Cardiac muscle cell (in vitro differentiated cells and primary cell): ENCODE measurements around the gene U2SURP. TPM values are rescaled to one million over a fixed set of nuclear protein-coding genes. Genes with fewer than 3 reads are reported as not detected.

Source experiments
- DNase-seq, 2 donors: peaks; one replicate each; pipeline versions ENCODE4 v3.0.0 to v3.0.0-alpha.2; 2010 to 2017; ENCODE audit warnings: low read depth in 1 of 2, low spot score in 1 of 2
- H3K27ac ChIP-seq: fragments of 200-600 bp; sonication (generic); 2 replicates; pipeline ENCODE4 v1.5.1; 2016
- H3K27me3 ChIP-seq: fragments of 200-600 bp; sonication (generic); 2 replicates; pipeline ENCODE4 v1.6.0; 2016; ENCODE audit warnings: control low read depth
- H3K36me3 ChIP-seq: fragments of 200-600 bp; sonication (generic); 2 replicates; pipeline ENCODE4 v1.5.1; 2016; ENCODE audit warnings: control low read depth
- H3K4me1 ChIP-seq: fragments of 200-600 bp; sonication (generic); 2 replicates; pipeline ENCODE4 v1.8.1; 2017; ENCODE audit warnings: low read depth, mild to moderate bottlenecking, mixed run types
- H3K4me3 ChIP-seq: fragments of 200-600 bp; sonication (generic); 2 replicates; pipeline ENCODE4 v1.5.1; 2016; ENCODE audit warnings: mild to moderate bottlenecking
- H3K9me3 ChIP-seq: fragments of 200-600 bp; sonication (generic); 2 replicates; pipeline ENCODE4 v1.5.1; 2017; ENCODE audit warnings: low read depth, mild to moderate bottlenecking, control low read depth
- CTCF ChIP-seq: IDR thresholded peaks from 2 replicates; pipeline ENCODE4 v1.5.1; 2012; ENCODE audit warnings: low read depth, mild to moderate bottlenecking, low read length
- polyA plus RNA-seq: library from polyadenylated mRNA; unstranded; fragments of >200 nt; fragmentation: Nextera tagmentation; extraction: Ambion mirVana; gene quantifications from 2 replicates; pipeline ENCODE4 v1.2.1, GENCODE V29; 2016
- total RNA-seq: library from RNA; depleted of rRNA; stranded (reverse); fragments of >200 nt; gene quantifications from 2 replicates; pipeline ENCODE4 v1.2.3, GENCODE V29; 2016

U2SURP gene
- total and polyA plus RNA-seq, 2 experiments from 2014 or later, result 66.4 to 89.0 TPM

- Histone ChIP-seq H3K4me1 (no peaks in the 10 kb centered on the region), H3K27ac (no peak overlapping the region), H3K27me3 (no peaks in the 10 kb centered on the region), H3K36me3 (peaks cover 11% of the 10 kb centered on the region), H3K9me3 (no peaks in the 10 kb centered on the region), H3K4me3 (no peak overlapping the region)
- peak in 1 of 2 donors; percentile 13 for DNase-seq
- TF ChIP-seq CTCF, result no peak
Measured at GRCh38 chr3:143060906-143061305, 59.5 kb downstream of the U2SURP start.

GRCh38 chr3:143063018-143063417 lies 61.6 kb downstream of the U2SURP start:
- Histone ChIP-seq H3K4me1 (no peaks in the 10 kb centered on the region), H3K27ac (no peak overlapping the region), H3K4me3 (no peak overlapping the region), H3K36me3 (no peaks in the 10 kb centered on the region), H3K27me3 (no peaks in the 10 kb centered on the region), H3K9me3 (no peaks in the 10 kb centered on the region)
- no peak for TF ChIP-seq CTCF
- peak in 1 of 2 donors; percentile 18 for DNase-seq

GRCh38 chr3:143064777-143065176 lies 63.4 kb downstream of the U2SURP start:
- H3K27me3 ChIP-seq, result no peaks in the 10 kb centered on the region
- no peaks in the 10 kb centered on the region for H3K4me1 ChIP-seq
- H3K9me3 ChIP-seq, result no peaks in the 10 kb centered on the region
- no peak overlapping the region for H3K27ac ChIP-seq
- no peak overlapping the region for H3K4me3 ChIP-seq
- no peaks in the 10 kb centered on the region for H3K36me3 ChIP-seq
- TF ChIP-seq CTCF, result no peak
- DNase-seq, result no peak

- H3K9me3 ChIP-seq, result no peaks in the 10 kb centered on the region
- H3K27ac ChIP-seq, result no peak overlapping the region
- no peaks in the 10 kb centered on the region for H3K4me1 ChIP-seq
- DNase-seq, result no peak
- H3K4me3 ChIP-seq, result no peak overlapping the region
- no peak for TF ChIP-seq CTCF
- H3K36me3 ChIP-seq, result no peaks in the 10 kb centered on the region
- H3K27me3 ChIP-seq, result no peaks in the 10 kb centered on the region
Measured at GRCh38 chr3:143065364-143065763, 64.0 kb downstream of the U2SURP start.

- Histone ChIP-seq H3K27me3 (no peaks in the 10 kb centered on the region), H3K4me1 (no peaks in the 10 kb centered on the region), H3K9me3 (no peaks in the 10 kb centered on the region), H3K36me3 (no peaks in the 10 kb centered on the region), H3K27ac (no peak overlapping the region), H3K4me3 (no peak overlapping the region)
- no peak for TF ChIP-seq CTCF
- no peak for DNase-seq
Measured at GRCh38 chr3:143066033-143066432, 64.7 kb downstream of the U2SURP start.

GRCh38 chr3:143067201-143067600 lies 65.8 kb downstream of the U2SURP start:
- DNase-seq, result peak in 1 of 2 donors; percentile 6
- Histone ChIP-seq H3K27me3 (no peaks in the 10 kb centered on the region), H3K4me1 (no peaks in the 10 kb centered on the region), H3K9me3 (no peaks in the 10 kb centered on the region), H3K27ac (no peak overlapping the region), H3K36me3 (no peaks in the 10 kb centered on the region), H3K4me3 (no peak overlapping the region)
- TF ChIP-seq CTCF, result no peak
